Ishikawa (cell line): Measurements from ENCODE around the gene CTPS2.

Experiments
- CEBPB ChIP-seq: IDR thresholded peaks from 2 replicates; pipeline ENCODE4 v1.6.1; 2012
- CREB1 ChIP-seq: IDR thresholded peaks from 2 replicates; pipeline ENCODE4 v1.6.1; 2012; ENCODE audit warnings: low read depth
- EGR1 ChIP-seq: IDR thresholded peaks from 2 replicates; pipeline ENCODE4 v1.6.1; 2012
- EP300 ChIP-seq: IDR thresholded peaks from 2 replicates; pipeline ENCODE4 v1.6.1; 2012; ENCODE audit warnings: borderline replicate concordance
- FOXM1 ChIP-seq: IDR thresholded peaks from 2 replicates; pipeline ENCODE4 v1.6.1; 2012; ENCODE audit warnings: low read depth, borderline replicate concordance
- NFIC ChIP-seq: IDR thresholded peaks from 2 replicates; pipeline ENCODE4 v1.6.1; 2012
- RAD21 ChIP-seq: IDR thresholded peaks from 2 replicates; pipeline ENCODE4 v1.6.1; 2012; ENCODE audit warnings: low read depth
- TAF1 ChIP-seq: IDR thresholded peaks from 2 replicates; pipeline ENCODE4 v1.6.1; 2012; ENCODE audit warnings: low read depth, mild to moderate bottlenecking
- TCF12 ChIP-seq: IDR thresholded peaks from 2 replicates; pipeline ENCODE4 v1.6.1; 2012; ENCODE audit warnings: low read depth
- TEAD4 ChIP-seq: IDR thresholded peaks from 2 replicates; pipeline ENCODE4 v1.6.1; 2012
- YY1 ChIP-seq: IDR thresholded peaks from 2 replicates; pipeline ENCODE4 v1.6.1; 2012; ENCODE audit warnings: low read depth
- ZBTB7A ChIP-seq: IDR thresholded peaks from 2 replicates; pipeline ENCODE4 v1.6.1; 2012; ENCODE audit warnings: low read depth
- TF ChIP-seq, protein P1 (sequence below): IDR thresholded peaks from 2 replicates; pipeline ENCODE4 v1.6.1; 2012
- TF ChIP-seq, protein P2 (sequence below): IDR thresholded peaks from 2 replicates; pipeline ENCODE4 v1.6.1; 2012; ENCODE audit warnings: low read depth, mild to moderate bottlenecking
- TF ChIP-seq, protein P3 (sequence below): IDR thresholded peaks from 2 replicates; pipeline ENCODE4 v1.6.1; 2012

The CTPS2 gene

DNA sequence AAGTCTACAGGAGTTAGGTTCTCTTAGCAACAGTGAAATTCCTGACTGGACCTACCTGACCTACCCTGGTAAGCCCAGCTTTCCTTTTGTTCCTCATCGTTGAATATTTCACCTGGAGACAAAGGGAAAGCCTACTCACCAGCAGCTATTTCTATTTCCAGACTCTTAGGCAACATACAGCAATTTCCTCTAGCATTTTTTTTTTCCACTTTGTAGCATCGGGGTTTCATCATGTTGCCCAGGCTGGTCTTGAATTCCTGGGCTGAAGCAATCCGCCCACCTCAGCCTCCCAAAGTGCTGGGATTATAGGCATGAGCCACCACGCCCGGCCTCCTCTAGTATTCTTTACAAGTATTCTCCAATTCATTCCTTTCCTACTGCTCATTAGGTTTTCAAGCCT, 69.3 kb downstream of the CTPS2 start:
- TF ChIP-seq NFIC = no peak
- no peak for TF ChIP-seq EP300
- TF ChIP-seq FOXM1 = no peak
- TF ChIP-seq CEBPB = no peak
- TF ChIP-seq YY1 = no peak
- TF ChIP-seq, protein P1, sequence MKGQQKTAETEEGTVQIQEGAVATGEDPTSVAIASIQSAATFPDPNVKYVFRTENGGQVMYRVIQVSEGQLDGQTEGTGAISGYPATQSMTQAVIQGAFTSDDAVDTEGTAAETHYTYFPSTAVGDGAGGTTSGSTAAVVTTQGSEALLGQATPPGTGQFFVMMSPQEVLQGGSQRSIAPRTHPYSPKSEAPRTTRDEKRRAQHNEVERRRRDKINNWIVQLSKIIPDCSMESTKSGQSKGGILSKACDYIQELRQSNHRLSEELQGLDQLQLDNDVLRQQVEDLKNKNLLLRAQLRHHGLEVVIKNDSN = no peak

DNA sequence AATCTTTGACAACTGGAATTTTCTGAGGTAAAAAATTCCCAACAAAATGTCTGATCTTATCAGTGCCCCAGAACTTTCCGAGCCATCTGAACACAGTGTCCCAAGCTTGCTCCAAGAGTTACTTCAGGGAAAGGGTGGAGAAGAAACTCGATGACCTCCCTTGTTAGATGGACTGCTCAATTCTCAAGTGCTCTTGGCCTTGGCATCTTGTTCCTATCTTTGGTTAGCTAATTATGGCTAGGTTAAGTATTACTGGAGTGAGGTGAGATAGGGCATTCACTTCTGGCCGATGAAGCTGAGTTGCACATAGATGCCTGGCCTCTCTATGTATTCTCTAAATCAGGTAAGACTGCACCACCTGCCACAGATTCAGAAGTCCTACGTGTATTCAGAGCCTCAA, 71.6 kb downstream of the CTPS2 start:
- TF ChIP-seq RAD21 = no peak
- TF ChIP-seq NFIC = no peak
- no peak for TF ChIP-seq FOXM1
- TF ChIP-seq, protein P2, sequence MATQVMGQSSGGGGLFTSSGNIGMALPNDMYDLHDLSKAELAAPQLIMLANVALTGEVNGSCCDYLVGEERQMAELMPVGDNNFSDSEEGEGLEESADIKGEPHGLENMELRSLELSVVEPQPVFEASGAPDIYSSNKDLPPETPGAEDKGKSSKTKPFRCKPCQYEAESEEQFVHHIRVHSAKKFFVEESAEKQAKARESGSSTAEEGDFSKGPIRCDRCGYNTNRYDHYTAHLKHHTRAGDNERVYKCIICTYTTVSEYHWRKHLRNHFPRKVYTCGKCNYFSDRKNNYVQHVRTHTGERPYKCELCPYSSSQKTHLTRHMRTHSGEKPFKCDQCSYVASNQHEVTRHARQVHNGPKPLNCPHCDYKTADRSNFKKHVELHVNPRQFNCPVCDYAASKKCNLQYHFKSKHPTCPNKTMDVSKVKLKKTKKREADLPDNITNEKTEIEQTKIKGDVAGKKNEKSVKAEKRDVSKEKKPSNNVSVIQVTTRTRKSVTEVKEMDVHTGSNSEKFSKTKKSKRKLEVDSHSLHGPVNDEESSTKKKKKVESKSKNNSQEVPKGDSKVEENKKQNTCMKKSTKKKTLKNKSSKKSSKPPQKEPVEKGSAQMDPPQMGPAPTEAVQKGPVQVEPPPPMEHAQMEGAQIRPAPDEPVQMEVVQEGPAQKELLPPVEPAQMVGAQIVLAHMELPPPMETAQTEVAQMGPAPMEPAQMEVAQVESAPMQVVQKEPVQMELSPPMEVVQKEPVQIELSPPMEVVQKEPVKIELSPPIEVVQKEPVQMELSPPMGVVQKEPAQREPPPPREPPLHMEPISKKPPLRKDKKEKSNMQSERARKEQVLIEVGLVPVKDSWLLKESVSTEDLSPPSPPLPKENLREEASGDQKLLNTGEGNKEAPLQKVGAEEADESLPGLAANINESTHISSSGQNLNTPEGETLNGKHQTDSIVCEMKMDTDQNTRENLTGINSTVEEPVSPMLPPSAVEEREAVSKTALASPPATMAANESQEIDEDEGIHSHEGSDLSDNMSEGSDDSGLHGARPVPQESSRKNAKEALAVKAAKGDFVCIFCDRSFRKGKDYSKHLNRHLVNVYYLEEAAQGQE = no peak
- TF ChIP-seq, protein P3, sequence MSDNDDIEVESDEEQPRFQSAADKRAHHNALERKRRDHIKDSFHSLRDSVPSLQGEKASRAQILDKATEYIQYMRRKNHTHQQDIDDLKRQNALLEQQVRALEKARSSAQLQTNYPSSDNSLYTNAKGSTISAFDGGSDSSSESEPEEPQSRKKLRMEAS = no peak
- TF ChIP-seq TEAD4 = no peak
- TF ChIP-seq TCF12 = no peak
- no peak for TF ChIP-seq EGR1
- TF ChIP-seq EP300 = no peak
- TF ChIP-seq, protein P1 = no peak
- TF ChIP-seq CEBPB = no peak
- no peak for TF ChIP-seq YY1
- no peak for TF ChIP-seq ZBTB7A
- no peak for TF ChIP-seq CREB1
- TF ChIP-seq TAF1 = no peak

DNA sequence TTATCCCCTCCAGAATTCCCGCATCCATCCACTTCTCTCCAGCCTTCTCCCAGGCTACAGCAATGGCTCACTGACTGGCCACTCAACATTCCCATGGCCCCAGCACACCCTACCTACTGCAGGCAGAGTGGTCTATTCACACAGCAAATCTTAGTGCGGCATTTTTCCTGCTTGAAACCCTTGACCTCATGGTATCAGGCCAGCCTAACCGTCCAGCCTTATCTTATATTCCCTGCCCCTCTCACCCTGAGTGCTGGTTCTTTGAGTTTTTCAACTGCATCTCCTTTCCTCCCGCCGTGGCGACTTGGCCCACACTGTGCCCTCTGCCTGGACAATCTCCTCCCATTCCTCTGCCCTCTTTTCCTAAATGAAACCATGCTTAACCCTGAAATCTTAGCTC, 72.5 kb downstream of the CTPS2 start:
- no peak for TF ChIP-seq RAD21
- TF ChIP-seq CREB1 = no peak
- TF ChIP-seq YY1 = no peak
- no peak for TF ChIP-seq CEBPB
- TF ChIP-seq TCF12 = no peak
- TF ChIP-seq TAF1 = no peak
- TF ChIP-seq ZBTB7A = no peak

DNA sequence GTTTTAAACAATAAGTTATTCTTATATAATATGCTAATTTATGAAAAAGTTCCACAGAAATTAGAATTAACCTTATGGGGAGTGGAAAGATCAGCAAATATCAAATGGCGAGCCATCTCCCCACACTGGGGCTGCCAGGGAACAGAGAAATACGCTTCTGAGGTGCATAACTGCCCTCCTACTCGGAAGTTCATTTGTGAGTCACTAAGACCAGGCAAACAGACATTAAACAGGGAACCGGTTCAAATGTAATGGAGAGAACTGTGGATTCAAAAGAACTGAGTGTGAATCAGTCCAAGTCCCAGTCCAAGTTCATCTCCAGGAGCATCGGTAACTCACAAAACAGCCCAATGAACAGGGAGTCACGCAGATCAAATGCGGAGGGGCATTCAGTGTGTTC, 73.9 kb downstream of the CTPS2 start:
- TF ChIP-seq, protein P1 = no peak
- TF ChIP-seq CREB1 = no peak
- no peak for TF ChIP-seq TCF12
- no peak for TF ChIP-seq FOXM1
- TF ChIP-seq, protein P2 = no peak
- TF ChIP-seq EP300 = no peak
- no peak for TF ChIP-seq EGR1
- TF ChIP-seq ZBTB7A = no peak
- TF ChIP-seq TAF1 = no peak
- TF ChIP-seq, protein P3 = no peak
- no peak for TF ChIP-seq TEAD4
- no peak for TF ChIP-seq CEBPB
- no peak for TF ChIP-seq RAD21
- TF ChIP-seq YY1 = no peak
- TF ChIP-seq NFIC = no peak

DNA sequence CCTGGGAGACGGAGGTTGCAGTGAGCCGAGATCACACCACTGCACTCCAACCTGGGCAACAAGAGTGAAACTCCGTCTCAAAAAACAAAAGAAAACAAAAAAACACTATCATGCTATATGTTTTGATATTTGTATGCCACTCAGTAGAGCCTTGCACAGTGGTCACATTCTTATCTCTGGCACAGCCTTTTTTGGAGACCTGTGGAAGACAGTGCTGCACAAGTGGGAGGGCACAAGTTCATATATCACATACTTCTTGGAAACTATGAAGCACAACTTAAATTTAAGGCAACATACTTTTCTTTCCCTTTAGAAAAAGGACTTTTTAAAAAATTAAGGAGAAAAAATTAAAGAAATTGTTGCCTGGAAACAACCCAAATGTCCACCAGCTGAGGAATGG, 76.9 kb downstream of the CTPS2 start:
- TF ChIP-seq CEBPB (no peak), EGR1 (no peak), TAF1 (no peak), TEAD4 (no peak), YY1 (no peak), FOXM1 (no peak), RAD21 (no peak), NFIC (no peak), TCF12 (no peak), EP300 (no peak), ZBTB7A (no peak), CREB1 (no peak)
- TF ChIP-seq, protein P2 = no peak
- TF ChIP-seq, protein P1 = no peak
- TF ChIP-seq, protein P3 = no peak
